Coronary artery (tissue), 2 donors: ENCODE measurements around the gene DOCK1.

Experiments
- DNase-seq: peaks from one replicate; pipeline ENCODE4 v3.0.0-alpha.2; 2017; ENCODE audit warnings: low spot score
- H3K27ac ChIP-seq, 2 donors: fragments of 200-600 bp; sonication (generic); one replicate each; pipeline ENCODE4 v1.5.1; 2016 to 2019
- H3K4me3 ChIP-seq: fragments of 200-600 bp; sonication (generic); 2 replicates; pipeline ENCODE4 v1.5.1; 2016; ENCODE audit warnings: mild to moderate bottlenecking, moderate library complexity
- TF ChIP-seq, protein P1 (sequence below): fragments of 200-600 bp; sonication (generic); IDR thresholded peaks from one replicate; pipeline ENCODE4 v1.5.1; 2019; ENCODE audit warnings: antibody characterized with exemption

Gene DOCK1

DNA sequence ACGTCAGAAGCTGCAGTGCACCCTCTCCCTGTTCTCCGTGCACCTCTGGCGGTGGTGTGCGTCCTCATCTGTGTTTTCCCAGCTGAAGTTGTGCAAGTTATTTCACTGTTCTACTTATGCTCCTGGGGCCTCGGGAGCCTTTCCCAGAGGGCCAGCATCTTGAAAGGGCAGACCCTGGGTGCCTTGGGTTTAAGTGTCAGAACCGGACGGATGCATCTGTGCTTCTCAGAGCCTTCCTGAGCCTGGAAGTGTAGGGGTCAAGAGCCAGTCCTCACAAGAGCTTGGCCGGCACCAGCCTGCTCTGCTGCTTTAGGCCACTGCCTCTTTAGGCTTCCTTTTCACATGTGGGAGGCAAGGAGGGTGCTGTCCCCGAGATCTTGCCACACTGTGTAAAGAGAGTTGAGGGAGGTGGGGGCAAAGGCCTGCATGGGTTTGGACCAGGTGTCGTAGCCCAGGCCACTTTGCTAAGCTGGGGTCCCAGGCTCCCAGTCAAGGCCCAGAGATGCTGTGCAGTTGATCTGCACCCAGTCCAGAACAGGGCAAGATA is 515.0 kb downstream of the DOCK1 start:
- Histone ChIP-seq H3K4me3 (no peak overlapping the region), H3K27ac (no peak overlapping the region)
- TF ChIP-seq, protein P1, sequence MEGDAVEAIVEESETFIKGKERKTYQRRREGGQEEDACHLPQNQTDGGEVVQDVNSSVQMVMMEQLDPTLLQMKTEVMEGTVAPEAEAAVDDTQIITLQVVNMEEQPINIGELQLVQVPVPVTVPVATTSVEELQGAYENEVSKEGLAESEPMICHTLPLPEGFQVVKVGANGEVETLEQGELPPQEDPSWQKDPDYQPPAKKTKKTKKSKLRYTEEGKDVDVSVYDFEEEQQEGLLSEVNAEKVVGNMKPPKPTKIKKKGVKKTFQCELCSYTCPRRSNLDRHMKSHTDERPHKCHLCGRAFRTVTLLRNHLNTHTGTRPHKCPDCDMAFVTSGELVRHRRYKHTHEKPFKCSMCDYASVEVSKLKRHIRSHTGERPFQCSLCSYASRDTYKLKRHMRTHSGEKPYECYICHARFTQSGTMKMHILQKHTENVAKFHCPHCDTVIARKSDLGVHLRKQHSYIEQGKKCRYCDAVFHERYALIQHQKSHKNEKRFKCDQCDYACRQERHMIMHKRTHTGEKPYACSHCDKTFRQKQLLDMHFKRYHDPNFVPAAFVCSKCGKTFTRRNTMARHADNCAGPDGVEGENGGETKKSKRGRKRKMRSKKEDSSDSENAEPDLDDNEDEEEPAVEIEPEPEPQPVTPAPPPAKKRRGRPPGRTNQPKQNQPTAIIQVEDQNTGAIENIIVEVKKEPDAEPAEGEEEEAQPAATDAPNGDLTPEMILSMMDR: no peak
- no peak for DNase-seq

- no peak for DNase-seq
- TF ChIP-seq, protein P1: no peak
- Histone ChIP-seq H3K4me3 (no peak overlapping the region), H3K27ac (no peak overlapping the region)
Observed at GRCh38 chr10:127423218-127423915, 518.1 kb downstream of the DOCK1 start.

GRCh38 chr10:127424594-127425264 is 519.5 kb downstream of the DOCK1 start:
- no peak overlapping the region for H3K27ac ChIP-seq
- no peak for DNase-seq

GRCh38 chr10:127426746-127427145 is 521.5 kb downstream of the DOCK1 start:
- TF ChIP-seq, protein P1: no peak
- no peak for DNase-seq
- Histone ChIP-seq H3K27ac (no peak overlapping the region), H3K4me3 (no peak overlapping the region)

More at GRCh38 chr10:127424594-127425264, 519.5 kb downstream of the DOCK1 start:
- H3K4me3 ChIP-seq: no peak overlapping the region
- TF ChIP-seq, protein P1: no peak

DNA sequence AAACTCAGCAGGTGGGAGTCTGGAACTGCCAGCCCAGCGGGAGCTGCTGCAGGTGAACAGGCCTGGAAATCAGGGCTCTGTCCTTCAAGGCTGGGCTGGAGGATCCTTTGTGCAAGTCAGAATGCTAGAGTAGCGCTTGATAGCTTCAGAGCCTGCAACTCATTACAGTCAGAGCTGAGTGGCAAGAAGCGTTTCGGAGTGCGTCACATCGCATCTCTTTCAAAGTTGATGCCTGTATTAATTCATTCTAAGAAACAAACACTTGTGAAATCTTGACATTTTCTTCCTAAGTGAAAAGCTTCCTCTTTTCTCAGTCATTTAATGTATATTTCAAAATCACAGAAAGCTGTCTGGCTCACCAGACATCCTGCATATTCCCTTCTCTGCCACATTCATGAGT is 522.7 kb downstream of the DOCK1 start:
- TF ChIP-seq, protein P1: no peak
- no peak for DNase-seq
- H3K4me3 ChIP-seq: no peak overlapping the region
- no peak overlapping the region for H3K27ac ChIP-seq

- DNase-seq: no peak
- TF ChIP-seq, protein P1: no peak
- no peak overlapping the region for H3K4me3 ChIP-seq
- H3K27ac ChIP-seq: no peak overlapping the region
Observed at GRCh38 chr10:127428385-127428980, 523.3 kb downstream of the DOCK1 start.
